IMR-90 (cell line): ENCODE measurements around the gene STAT5B. TPM values are rescaled to one million over a fixed set of nuclear protein-coding genes. Genes with fewer than 3 reads are reported as not detected.

Experiments
- ATAC-seq: fragments of 200-7000 bp; cut with Tn5 transposase; 2 replicates; pipeline ENCODE4 v1.9.1; 2020; ENCODE audit warnings: low read depth, mild to moderate bottlenecking, moderate library complexity
- BruUV-seq: library from RNA; stranded (reverse); fragments of 400-500 nt; replicated peaks from 2 replicates; lab custom pipeline; 2021; lab: Mats Ljungman, UMichigan
- CTCF ChIA-PET: fragments of 300-600 bp; formaldehyde crosslinking; extraction: SDS; loops from one replicate; lab custom pipeline; 2021; ENCODE audit warnings: antibody characterized with exemption; lab: Yijun Ruan, JAX
- POLR2A ChIA-PET: fragments of 300-600 bp; sonication (Branson Sonifier 250); formaldehyde crosslinking; loops from one replicate; lab custom pipeline; 2022; ENCODE audit warnings: antibody characterized with exemption; ENCODE audit not compliant: unreplicated experiment; lab: Charles Lee
- DNase-seq: peaks from one replicate; pipeline ENCODE4 v3.0.0; 2013
- H2AFZ ChIP-seq: replicated peaks from 2 replicates; pipeline ENCODE3; 2013; ENCODE audit warnings: low read length, mild to moderate bottlenecking; ENCODE audit not compliant: poor library complexity
- H2AK5ac ChIP-seq: 2 replicates; pipeline ENCODE4 v1.6.1; 2013; ENCODE audit warnings: low read depth, low read length, inconsistent platforms
- H2AK9ac ChIP-seq: replicated peaks from 2 replicates; pipeline ENCODE3; 2013; ENCODE audit warnings: mild to moderate bottlenecking, low read depth, low read length, moderate library complexity; ENCODE audit not compliant: poor library complexity
- H2BK120ac ChIP-seq: 2 replicates; pipeline ENCODE4 v1.6.1; 2013; ENCODE audit warnings: low read depth, low read length, inconsistent platforms
- H2BK15ac ChIP-seq: 3 replicates; pipeline ENCODE4 v1.6.1; 2013; ENCODE audit warnings: low read depth, low read length, inconsistent platforms
- H2BK20ac ChIP-seq: 2 replicates; pipeline ENCODE4 v1.6.1; 2013; ENCODE audit warnings: low read depth, mild to moderate bottlenecking, inconsistent platforms, low read length, moderate library complexity
- H2BK5ac ChIP-seq: 2 replicates; pipeline ENCODE4 v1.6.1; 2013; ENCODE audit warnings: mild to moderate bottlenecking, low read depth, low read length, inconsistent platforms; ENCODE audit not compliant: poor library complexity, severe bottlenecking
- H3K14ac ChIP-seq: replicated peaks from 2 replicates; pipeline ENCODE4 v1.6.1; 2013; ENCODE audit warnings: low read depth, low read length, inconsistent platforms
- H3K18ac ChIP-seq: 2 replicates; pipeline ENCODE4 v1.6.1; 2013; ENCODE audit warnings: low read depth, low read length, control low read depth
- H3K23ac ChIP-seq: 2 replicates; pipeline ENCODE4 v1.6.1; 2013; ENCODE audit warnings: low read depth, low read length, inconsistent platforms
- H3K27ac ChIP-seq: 2 replicates; pipeline ENCODE4 v1.5.1; 2013; ENCODE audit warnings: mild to moderate bottlenecking, control low read depth, low read length; ENCODE audit not compliant: insufficient read depth
- H3K27me3 ChIP-seq: 2 replicates; pipeline ENCODE4 v1.6.1; 2013; ENCODE audit warnings: low read length; ENCODE audit not compliant: control insufficient read depth, insufficient read depth
- H3K36me3 ChIP-seq: 2 replicates; pipeline ENCODE4 v1.6.1; 2013; ENCODE audit warnings: low read length, mixed read lengths; ENCODE audit not compliant: control insufficient read depth, insufficient read depth
- H3K4ac ChIP-seq: 2 replicates; pipeline ENCODE4 v1.6.1; 2013; ENCODE audit warnings: low read depth, low read length, inconsistent platforms
- H3K4me1 ChIP-seq: 2 replicates; pipeline ENCODE4 v1.6.1; 2013; ENCODE audit warnings: low read length, mixed read lengths; ENCODE audit not compliant: control insufficient read depth, insufficient read depth
- H3K4me2 ChIP-seq: 2 replicates; pipeline ENCODE4 v1.6.1; 2013; ENCODE audit warnings: low read depth, mild to moderate bottlenecking, control low read depth, low read length, moderate library complexity
- H3K4me3 ChIP-seq: 2 replicates; pipeline ENCODE4 v1.5.1; 2013; ENCODE audit warnings: low read depth, mild to moderate bottlenecking, control low read depth, low read length, moderate library complexity; ENCODE audit not compliant: insufficient read depth
- H3K56ac ChIP-seq: 2 replicates; pipeline ENCODE4 v1.6.1; 2013; ENCODE audit warnings: low read length, inconsistent platforms; ENCODE audit not compliant: insufficient read depth; ENCODE audit errors: extremely low read depth
- H3K79me1 ChIP-seq, 2 experiments: 2 replicates each; pipeline ENCODE4 v1.6.1; 2013; ENCODE audit warnings: low read length in 2 of 2, inconsistent platforms in 1 of 2, low read depth in 1 of 2
- H3K9ac ChIP-seq: 2 replicates; pipeline ENCODE4 v1.6.1; 2013; ENCODE audit warnings: low read depth, low read length, control low read depth
- H3K9me1 ChIP-seq: 2 replicates; pipeline ENCODE4 v1.6.1; 2013; ENCODE audit warnings: low read length, inconsistent platforms; ENCODE audit not compliant: insufficient read depth
- H3K9me3 ChIP-seq: 2 replicates; pipeline ENCODE4 v1.6.1; 2013; ENCODE audit warnings: low read length; ENCODE audit not compliant: control insufficient read depth, insufficient read depth
- H4K20me1 ChIP-seq: 2 replicates; pipeline ENCODE4 v1.6.1; 2013; ENCODE audit warnings: low read length, inconsistent platforms; ENCODE audit not compliant: insufficient read depth
- H4K5ac ChIP-seq: 2 replicates; pipeline ENCODE4 v1.6.1; 2013; ENCODE audit warnings: mild to moderate bottlenecking, low read depth, low read length, control low read depth
- H4K8ac ChIP-seq, 2 experiments: 2 replicates each; pipeline ENCODE4 v1.6.1; 2013; ENCODE audit warnings: low read depth in 2 of 2, low read length in 2 of 2, control low read depth in 1 of 2, inconsistent platforms in 1 of 2
- H4K91ac ChIP-seq: 2 replicates; pipeline ENCODE4 v1.6.1; 2013; ENCODE audit warnings: low read depth, low read length, inconsistent platforms; ENCODE audit not compliant: insufficient read depth
- BHLHE40 ChIP-seq: fragments of 150-350 bp; IDR thresholded peaks from 2 replicates; pipeline ENCODE4 v1.6.1; 2016; ENCODE audit warnings: mild to moderate bottlenecking, low read depth, low read length
- CEBPB ChIP-seq: IDR thresholded peaks from 2 replicates; pipeline ENCODE4 v1.6.1; 2012; ENCODE audit warnings: low read depth, low read length, improper control_type of control experiment
- FOS ChIP-seq: fragments of 150-350 bp; IDR thresholded peaks from 2 replicates; pipeline ENCODE4 v1.6.1; 2016; ENCODE audit warnings: low read depth, low read length
- RFX5 ChIP-seq: IDR thresholded peaks from 2 replicates; pipeline ENCODE4 v1.8.0; 2012; ENCODE audit warnings: low read depth, mild to moderate bottlenecking, low read length, moderate library complexity
- WGBS, 2 experiments: methylation state at CpG; one replicate each; pipeline versions ENCODE4 v1.1.5 to v1.1.7; 2013; ENCODE audit warnings: missing lambda C conversion rate in 2 of 2; ENCODE audit not compliant: insufficient read length in 1 of 2; ENCODE audit errors: extremely low coverage in 2 of 2; 5-methylcytosine and 5-hydroxymethylcytosine counted together
- dilution Hi-C: fragments of 300-500 bp; cut with HindIII; formaldehyde crosslinking; loops from one replicate; pipeline ENCODE4 v1.14.3; 2018; ENCODE audit warnings: low sequenced_read_pairs; ENCODE audit not compliant: unreplicated experiment
- in situ Hi-C: fragments of 300-500 bp; cut with MboI; formaldehyde crosslinking; loops from 3 replicates; pipeline ENCODE4 v1.14.3; 2019; ENCODE audit warnings: low sequenced_read_pairs, inconsistent platforms, mixed read lengths
- intact Hi-C: fragments of 100-400 bp; cut with micrococcal nuclease; formaldehyde crosslinking; loops from 2 replicates; pipeline ENCODE4 v1.10.0; 2022
- polyA plus RNA-seq, 3 experiments: library from polyadenylated mRNA; depleted of rRNA; stranded (reverse); fragments of >200 nt; gene quantifications; 2 replicates each; pipeline ENCODE4 v1.2.3, GENCODE V29; 2012; ENCODE audit warnings: low replicate concordance in 1 of 3
- total RNA-seq: library from RNA; depleted of rRNA; stranded (reverse); fragments of >200 nt; gene quantifications from 2 replicates; pipeline ENCODE4 v1.2.3, GENCODE V29; 2012

Gene STAT5B
- total and polyA plus RNA-seq, 2 of the 4 experiments (the other 2 are of a cell fraction): 24.4 to 29.6 TPM

- H4K8ac ChIP-seq: no peak overlapping the region
- DNase-seq (no peak), ATAC-seq (no peak)
- H3K18ac ChIP-seq: no peak overlapping the region
- no peak overlapping the region for H3K14ac ChIP-seq
- ChIA-PET POLR2A (interaction anchor here (0.6 kb wide), 1 partner anchor 9 kb away, joined by 3 read pairs; no protein-coding TSS in a partner anchor), CTCF (no interaction called here)
- no peak overlapping the region for H2BK120ac ChIP-seq
- H2BK20ac ChIP-seq: no peak overlapping the region
- H3K9ac ChIP-seq: no peak overlapping the region
- 0 out of 2 replicates have a peak, but pooled peaks cover 2% of the 10 kb centered on the region for H4K20me1 ChIP-seq
- no peak overlapping the region for H3K23ac ChIP-seq
- no peaks in the 10 kb centered on the region for H3K79me1 ChIP-seq
- H4K91ac ChIP-seq: no peak overlapping the region
- dilution Hi-C loops (no loop called here), intact Hi-C loops (no loop called here), in situ Hi-C loops (no loop called here)
- H3K56ac ChIP-seq: no peak overlapping the region
- no peaks in the 10 kb centered on the region for H3K9me1 ChIP-seq
- no TSS peak for BruUV-seq
- H3K27me3 ChIP-seq: peaks cover 62% of the 10 kb centered on the region
- H3K4me3 ChIP-seq: no peak overlapping the region
- no peak overlapping the region for H3K4ac ChIP-seq
- no peak overlapping the region for H2AK5ac ChIP-seq
- 0 out of 2 replicates have a peak, but pooled peaks cover 2% of the 10 kb centered on the region for H3K4me1 ChIP-seq
- H3K9me3 ChIP-seq: no peaks in the 10 kb centered on the region
- no peak overlapping the region for H2BK5ac ChIP-seq
- TF ChIP-seq BHLHE40 (no peak), FOS (no peak), CEBPB (no peak), RFX5 (no peak)
- WGBS, 2 experiments: no CpG with 5 or more reads among the region's 2 CpGs
- no peak overlapping the region for H2AK9ac ChIP-seq
- H2AFZ ChIP-seq: no peak overlapping the region
- H3K27ac ChIP-seq: no peak overlapping the region
- H3K4me2 ChIP-seq: no peak overlapping the region
- no peak overlapping the region for H2BK15ac ChIP-seq
- H3K36me3 ChIP-seq: no peaks in the 10 kb centered on the region
- H4K5ac ChIP-seq: no peak overlapping the region
Measured at GRCh38 chr17:42177684-42178083, 98.5 kb downstream of the STAT5B start.
